ENCODE measurements around the gene PKN2.

- TF ChIP-seq CTCF (IDR thresholded peaks at IDR 0.05) (no peak), POLR2A (IDR thresholded peaks at IDR 0.05) (no peak)
Observed at GRCh38 chr1:88812366-88812765, 128.3 kb downstream of the PKN2 start.

Measured in right lobe of liver (tissue), 4 donors.